Activated CD4-positive, alpha-beta T cell treated with anti-CD3 and anti-CD28 coated beads for 1 hour (primary cell): Measurements from ENCODE around the gene CACNA1H.
"Not testable (repeated sequence)": the region's sequence is repeated elsewhere in the genome, so short reads cannot be mapped to it uniquely, and the experiment has no call there.

ENCODE experiments used
- DNase-seq: peaks from one replicate; pipeline ENCODE4 v3.0.0-alpha.2; 2020

Gene CACNA1H

GRCh38 chr16:1194665-1195392, 41.9 kb downstream of the CACNA1H start:
- no peak for DNase-seq

GRCh38 chr16:1195393-1195666, 42.4 kb downstream of the CACNA1H start:
- DNase-seq, result no peak

GRCh38 chr16:1196494-1196893, 43.6 kb downstream of the CACNA1H start:
- no peak for DNase-seq

- DNase-seq, result no peak
These were observed 44.4 kb downstream of the CACNA1H start for GRCh38 chr16:1197237-1197866.

GRCh38 chr16:1198194-1198593, 45.3 kb downstream of the CACNA1H start:
- no peak for DNase-seq

GRCh38 chr16:1198671-1199346, 45.9 kb downstream of the CACNA1H start:
- DNase-seq, result not testable (repeated sequence)

GRCh38 chr16:1199347-1200013, 46.6 kb downstream of the CACNA1H start:
- no peak for DNase-seq

- no peak for DNase-seq
These were observed 47.2 kb downstream of the CACNA1H start for GRCh38 chr16:1200014-1200627.

GRCh38 chr16:1201444-1201843, 48.5 kb downstream of the CACNA1H start:
- no peak for DNase-seq

GRCh38 chr16:1202274-1202673, 49.4 kb downstream of the CACNA1H start:
- no peak for DNase-seq

GRCh38 chr16:1204933-1205332, 52.0 kb downstream of the CACNA1H start:
- DNase-seq, result no peak

GRCh38 chr16:1206326-1206725, 53.4 kb downstream of the CACNA1H start:
- DNase-seq, result no peak

- no peak for DNase-seq
These were observed 53.9 kb downstream of the CACNA1H start for GRCh38 chr16:1206786-1207185.

- no peak for DNase-seq
These were observed 55.4 kb downstream of the CACNA1H start for GRCh38 chr16:1208239-1208830.

- DNase-seq, result no peak
These were observed 56.2 kb downstream of the CACNA1H start for GRCh38 chr16:1209081-1209480.

- no peak for DNase-seq
These were observed 57.6 kb downstream of the CACNA1H start for GRCh38 chr16:1210461-1210860.

GRCh38 chr16:1211451-1212268, 58.8 kb downstream of the CACNA1H start:
- no peak for DNase-seq

- DNase-seq, result no peak
These were observed 59.8 kb downstream of the CACNA1H start for GRCh38 chr16:1212616-1213194.

GRCh38 chr16:1213231-1213630, 60.3 kb downstream of the CACNA1H start:
- no peak for DNase-seq

- DNase-seq, result no peak
These were observed 61.0 kb downstream of the CACNA1H start for GRCh38 chr16:1213796-1214372.

GRCh38 chr16:1214719-1215118, 61.8 kb downstream of the CACNA1H start:
- DNase-seq, result no peak
